Daoy (cell line): ENCODE results near the gene POR. TPM values are rescaled to one million over a fixed set of nuclear protein-coding genes. Genes with fewer than 3 reads are reported as not detected.
A peak's percentile ranks its signal among the peaks of the same experiment; 100 is the strongest.

ENCODE experiments used
- DNase-seq: peaks from one replicate; pipeline ENCODE4 v3.0.0-alpha.2; 2015; ENCODE audit warnings: low read depth
- total RNA-seq: library from RNA; depleted of rRNA; stranded (reverse); fragments of >200 nt; shearing (Covaris generic); gene quantifications from 2 replicates; pipeline ENCODE4 v1.2.3, GENCODE V29; 2014

POR gene
- total RNA-seq, 1 experiment from 2014 or later, result 41.3 TPM

GRCh38 chr7:75953431-75953830 lies 38.5 kb downstream of the POR start:
- DNase-seq, result no peak

- DNase-seq, result no peak
Observed at GRCh38 chr7:75953931-75954330, 39.0 kb downstream of the POR start.

- DNase-seq, result no peak
Observed at GRCh38 chr7:75955331-75955955, 40.5 kb downstream of the POR start.

GRCh38 chr7:75957021-75957736 lies 42.2 kb downstream of the POR start:
- DNase-seq, result no peak

GRCh38 chr7:75958802-75959543 lies 44.0 kb downstream of the POR start:
- no peak for DNase-seq

GRCh38 chr7:75960372-75960771 lies 45.4 kb downstream of the POR start:
- DNase-seq, result no peak

- no peak for DNase-seq
Observed at GRCh38 chr7:75961218-75961617, 46.3 kb downstream of the POR start.

- peak; percentile 63 for DNase-seq
Observed at GRCh38 chr7:75962607-75963380, 47.8 kb downstream of the POR start.

GRCh38 chr7:75963381-75963995 lies 48.5 kb downstream of the POR start:
- DNase-seq, result no peak

- DNase-seq, result no peak
Observed at GRCh38 chr7:75965617-75966016, 50.7 kb downstream of the POR start.

- DNase-seq, result no peak
Observed at GRCh38 chr7:75966190-75966961, 51.4 kb downstream of the POR start.

GRCh38 chr7:75967055-75967454 lies 52.1 kb downstream of the POR start:
- DNase-seq, result no peak

GRCh38 chr7:75967487-75967997 lies 52.6 kb downstream of the POR start:
- DNase-seq, result no peak

- no peak for DNase-seq
Observed at GRCh38 chr7:75968012-75968411, 53.1 kb downstream of the POR start.

- no peak for DNase-seq
Observed at GRCh38 chr7:75968561-75969001, 53.6 kb downstream of the POR start.

- no peak for DNase-seq
Observed at GRCh38 chr7:75969182-75969581, 54.2 kb downstream of the POR start.

- DNase-seq, result no peak
Observed at GRCh38 chr7:75969704-75970498, 54.9 kb downstream of the POR start.

GRCh38 chr7:75971309-75971960 lies 56.5 kb downstream of the POR start:
- no peak for DNase-seq
